GM19395 (cell line): Measurements from ENCODE around the gene TMED7.
A peak's percentile ranks its signal among the peaks of the same experiment; 100 is the strongest.

Source experiments
- ATAC-seq: cut with Tn5 transposase; IDR thresholded peaks from one replicate; pipeline ENCODE4 v1.9.1; 2021; ENCODE audit warnings: mild to moderate bottlenecking, moderate library complexity; ENCODE audit not compliant: unreplicated experiment

TMED7 gene

DNA sequence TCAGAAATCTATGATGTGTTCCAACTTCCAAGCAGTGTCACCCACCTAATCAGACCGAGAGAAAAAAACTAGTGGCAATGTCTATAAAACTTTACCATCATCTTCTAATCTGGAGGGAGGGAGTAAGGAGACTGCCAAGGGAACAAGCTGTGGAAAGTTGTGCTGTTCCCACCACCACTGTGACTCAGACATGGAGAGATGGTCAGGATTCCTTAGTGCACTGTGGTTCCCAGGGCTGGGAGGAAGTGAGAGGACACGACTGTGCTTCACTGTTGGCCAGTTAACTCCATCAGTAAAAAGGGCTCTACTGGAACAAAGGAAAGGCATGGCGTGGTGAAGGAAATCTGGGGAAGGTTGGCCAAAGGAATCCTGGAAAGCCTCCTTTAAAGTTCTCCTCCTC is 42.4 kb downstream of the TMED7 start:
- ATAC-seq = no peak

DNA sequence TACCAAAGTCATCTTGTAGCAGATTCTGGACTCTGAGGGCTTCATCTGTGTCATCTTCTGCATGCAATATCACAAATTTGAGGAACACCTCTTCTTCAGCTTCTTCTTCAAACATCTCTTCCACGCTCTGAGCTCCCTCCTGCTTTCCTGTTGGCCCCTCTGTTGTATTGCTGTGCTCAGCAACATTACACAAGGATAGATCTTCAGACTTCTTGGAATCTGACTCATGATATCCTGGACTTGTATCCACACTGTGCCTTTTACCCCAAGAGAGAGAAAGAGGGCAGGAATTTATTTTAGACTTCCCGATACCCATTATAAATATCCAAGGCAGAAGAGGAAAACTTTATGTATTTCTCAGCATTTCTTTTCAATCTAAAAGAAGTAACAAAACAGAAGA is 44.9 kb downstream of the TMED7 start:
- no peak for ATAC-seq

DNA sequence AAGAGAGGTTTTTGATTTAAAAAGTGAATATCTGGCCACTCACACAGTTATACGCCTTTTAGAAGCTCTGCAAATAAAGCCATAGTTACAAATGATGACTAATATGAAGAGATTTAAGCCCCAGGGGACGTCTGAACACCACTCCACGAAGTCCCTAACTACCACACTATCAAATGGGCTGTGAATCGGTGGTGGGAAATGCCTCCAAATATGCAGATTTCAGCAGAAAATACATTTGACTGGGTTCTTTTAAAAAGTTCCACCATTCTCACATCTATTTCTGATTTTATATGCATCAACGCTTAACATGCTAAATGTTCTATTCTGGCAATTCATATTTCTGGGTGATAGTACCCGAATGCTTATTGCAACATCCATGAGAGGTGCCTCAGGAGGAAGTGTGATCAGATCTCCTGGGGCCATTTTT is 46.1 kb downstream of the TMED7 start:
- ATAC-seq = peak; percentile 56

DNA sequence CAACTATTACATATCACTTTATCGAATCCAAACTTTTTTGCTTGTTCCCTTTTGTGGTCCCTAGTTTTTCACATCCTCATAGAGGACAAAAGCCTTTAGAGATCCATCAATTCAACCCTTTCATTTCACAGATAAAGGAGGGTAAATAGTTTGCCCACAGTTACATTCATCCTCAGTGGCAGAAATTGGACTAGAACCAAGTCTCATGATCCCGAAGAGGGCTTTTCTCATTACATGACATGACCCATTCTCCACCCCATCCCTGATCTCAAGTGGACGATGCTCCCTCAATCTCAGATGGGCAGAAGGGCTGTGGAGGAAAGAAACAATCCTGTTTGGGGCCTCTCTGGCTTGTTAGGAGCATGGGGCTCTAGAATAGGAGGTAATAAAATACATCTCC is 46.6 kb downstream of the TMED7 start:
- ATAC-seq = peak; percentile 2

DNA sequence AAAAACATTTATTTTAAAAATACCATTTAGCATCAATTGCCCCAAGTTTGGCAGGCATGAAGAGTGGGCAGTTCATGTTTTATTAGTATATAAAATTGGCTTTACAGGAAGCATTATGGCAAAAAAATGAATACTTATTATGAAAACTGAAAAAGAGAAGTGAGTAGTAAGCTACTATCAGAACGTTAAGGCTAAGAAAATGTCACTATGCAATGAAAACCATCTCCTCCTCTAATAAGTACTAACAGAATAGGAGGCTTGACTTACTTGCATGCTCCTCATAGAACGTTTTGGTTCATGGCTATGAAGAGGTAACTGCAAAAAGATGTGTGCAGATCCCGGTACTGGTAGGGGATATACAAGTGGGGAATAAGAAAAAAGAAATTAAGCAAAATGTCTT is 47.2 kb downstream of the TMED7 start:
- peak; percentile 67 for ATAC-seq

DNA sequence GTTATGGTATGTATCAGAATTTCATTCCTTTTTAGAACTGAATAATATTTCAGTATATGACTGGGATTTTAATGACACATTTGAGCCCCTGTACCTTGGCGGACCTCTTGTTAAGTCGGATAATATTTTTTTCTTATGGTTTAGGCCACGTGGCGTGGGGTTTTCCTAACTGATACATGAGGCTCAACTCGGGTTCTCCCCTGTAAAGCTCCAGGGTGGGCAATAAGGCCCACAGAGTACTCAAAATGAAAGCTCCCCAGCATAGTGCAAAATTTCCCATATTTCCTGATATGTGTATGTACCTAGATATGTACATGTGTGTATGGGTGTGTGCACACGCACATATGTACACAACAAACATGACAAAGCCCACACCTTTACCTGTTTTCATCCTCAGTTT is 48.1 kb downstream of the TMED7 start:
- ATAC-seq = no peak

DNA sequence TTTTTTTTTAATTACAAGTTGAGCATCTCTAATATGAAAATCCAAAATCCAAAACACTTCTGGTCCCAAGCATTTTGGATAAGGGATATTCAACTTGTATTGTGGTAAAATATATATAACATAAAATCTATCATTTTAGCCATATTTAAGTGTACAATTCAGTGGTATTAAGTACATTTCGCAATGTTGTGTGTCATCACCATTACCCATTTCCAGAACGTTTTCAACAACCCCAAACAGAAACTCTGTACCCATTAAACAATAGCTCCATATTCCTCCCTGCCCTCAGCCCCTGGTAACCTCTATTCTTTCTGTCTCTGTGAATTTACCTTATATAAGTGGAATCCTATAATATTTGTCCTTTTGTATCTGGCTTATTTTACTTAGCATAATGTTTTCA is 48.5 kb downstream of the TMED7 start:
- no peak for ATAC-seq

DNA sequence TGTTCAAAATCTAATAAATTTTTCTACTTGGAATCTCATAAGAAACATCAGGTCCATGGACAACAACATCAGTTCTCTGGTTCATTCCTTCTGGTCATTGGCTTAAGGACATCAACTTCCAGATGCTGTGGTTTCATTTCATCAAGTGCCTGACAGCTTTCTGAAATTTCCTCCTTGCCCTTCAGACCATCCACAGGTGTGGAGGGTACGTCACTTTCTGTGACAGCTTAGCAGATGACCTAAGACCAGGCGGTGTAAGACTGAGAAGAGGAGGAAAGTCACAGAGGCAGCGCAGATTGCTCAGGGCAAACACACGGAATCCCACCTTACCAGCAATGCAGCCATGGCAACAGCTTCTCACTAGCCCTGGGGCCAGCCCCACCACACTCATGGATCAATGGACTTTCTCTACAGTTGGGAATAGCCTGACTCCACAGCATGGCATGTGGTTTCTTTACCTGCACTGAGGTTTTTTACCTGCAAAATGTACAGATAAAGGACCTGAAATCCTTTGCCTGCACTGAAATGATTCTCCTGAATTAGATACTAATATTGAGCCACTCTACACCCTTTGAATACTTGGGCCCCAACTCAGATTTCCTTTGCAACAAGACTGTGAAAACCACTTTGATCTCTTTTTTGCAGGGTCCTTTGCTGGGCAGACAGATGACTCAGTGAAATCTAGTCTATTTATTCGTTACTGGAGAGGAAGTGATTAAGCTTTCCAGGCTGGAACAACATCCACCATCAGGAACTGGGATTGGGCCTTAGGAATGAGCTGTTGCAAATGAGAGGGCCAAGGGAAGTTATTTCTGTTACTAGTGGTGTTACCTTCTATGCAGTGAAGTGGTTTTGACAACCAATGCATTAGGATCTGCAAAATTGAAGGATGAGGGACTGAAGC is 50.4 kb downstream of the TMED7 start:
- peak; percentile 48 for ATAC-seq

DNA sequence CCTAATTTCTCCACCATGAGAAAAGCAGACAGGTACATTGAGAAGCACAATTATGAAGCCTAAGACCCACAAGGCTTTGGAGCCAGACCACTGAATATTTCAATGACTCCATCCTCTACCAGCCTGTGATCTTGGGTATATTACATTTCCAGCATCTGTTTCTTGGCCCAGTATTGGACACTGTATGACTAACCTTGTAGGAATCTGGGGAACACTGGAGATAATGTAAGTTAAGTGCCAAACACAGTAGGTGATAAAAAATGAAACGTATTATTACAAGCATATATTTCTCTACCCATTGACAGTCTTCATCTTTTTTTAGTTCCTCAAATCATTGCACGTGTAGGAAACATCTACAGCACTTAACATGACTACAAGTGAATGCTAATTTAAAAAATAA is 52.7 kb downstream of the TMED7 start:
- no peak for ATAC-seq

DNA sequence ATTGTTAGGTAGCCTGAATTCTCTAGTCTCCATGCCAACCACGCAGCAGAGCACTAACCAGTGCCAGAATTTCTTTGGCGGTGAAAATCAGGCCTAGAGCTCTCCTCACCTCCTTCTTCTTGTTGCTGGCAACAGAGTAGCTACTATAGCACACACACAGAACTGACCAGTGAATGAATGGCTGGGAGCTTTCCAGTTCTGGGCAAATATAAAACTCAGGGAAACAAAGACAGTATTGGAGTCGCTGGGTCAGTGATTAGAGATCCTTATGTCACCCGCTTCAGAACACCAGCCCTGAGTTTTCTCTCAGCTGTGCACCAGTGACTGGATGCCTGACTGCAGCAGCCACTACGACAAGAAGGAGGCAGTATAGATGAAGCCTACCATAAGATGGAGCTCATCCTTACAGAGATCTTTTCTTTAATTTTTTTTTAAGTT is 54.4 kb downstream of the TMED7 start:
- no peak for ATAC-seq

DNA sequence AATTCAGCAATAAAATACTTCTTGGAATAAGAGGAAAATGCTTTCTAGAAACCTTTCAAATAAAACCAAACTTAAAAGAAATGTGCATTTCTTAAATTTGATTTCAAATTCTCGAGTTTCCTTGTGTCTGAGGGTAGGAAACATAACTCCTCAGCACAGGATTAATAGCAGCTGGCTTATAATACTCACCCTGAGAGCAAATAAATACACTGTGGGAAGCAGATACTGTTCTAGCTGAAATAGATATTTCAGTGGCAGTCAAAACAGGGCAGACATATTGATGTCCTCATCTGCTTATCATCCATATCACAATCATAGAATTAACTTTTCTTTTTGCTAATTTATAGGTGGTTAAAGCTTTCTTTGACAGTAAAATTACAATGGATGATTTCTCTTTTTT is 57.2 kb downstream of the TMED7 start:
- no peak for ATAC-seq

DNA sequence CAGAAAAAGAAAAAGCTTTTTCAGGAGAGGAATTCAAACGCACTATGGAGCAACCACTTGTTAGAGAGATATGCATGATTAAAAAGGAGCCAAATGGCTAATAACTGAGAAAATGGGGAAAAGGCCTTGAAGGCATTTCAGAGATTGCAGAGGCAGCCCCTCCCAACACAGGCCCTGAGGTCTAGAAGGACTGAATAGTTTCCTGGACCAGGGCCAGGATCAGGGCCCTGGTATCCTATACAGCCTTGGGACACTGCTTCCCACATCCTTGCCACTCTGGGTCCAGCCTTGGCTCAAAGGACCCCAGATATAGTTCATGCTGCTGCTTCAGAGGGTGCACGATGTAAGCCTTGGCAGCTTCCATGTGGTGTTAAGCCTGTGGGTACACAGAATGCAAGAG is 60.6 kb downstream of the TMED7 start:
- ATAC-seq = no peak
